Chondrocyte (in vitro differentiated cells): ENCODE measurements around the gene SDR42E1. TPM values are rescaled to one million over a fixed set of nuclear protein-coding genes. Genes with fewer than 3 reads are reported as not detected.

Source experiments
- DNase-seq: peaks from one replicate; pipeline ENCODE4 v3.0.0; 2021; ENCODE audit warnings: mixed read lengths, low spot score
- H3K27ac Mint-ChIP-seq: one replicate; pipeline ENCODE4 v1.8.0; 2021; ENCODE audit warnings: mild to moderate bottlenecking, moderate library complexity, mixed read lengths; ENCODE audit not compliant: unreplicated experiment
- H3K27me3 Mint-ChIP-seq: 2 replicates; pipeline ENCODE4 v1.8.0; 2021; ENCODE audit warnings: low read depth, mixed read lengths
- H3K36me3 Mint-ChIP-seq: 2 replicates; pipeline ENCODE4 v1.8.0; 2021; ENCODE audit warnings: low read depth, mixed read lengths
- H3K4me1 Mint-ChIP-seq: 2 replicates; pipeline ENCODE4 v1.8.0; 2021; ENCODE audit warnings: low read depth, mild to moderate bottlenecking, mixed read lengths
- H3K4me3 Mint-ChIP-seq: one replicate; pipeline ENCODE4 v1.8.0; 2021; ENCODE audit warnings: mild to moderate bottlenecking, moderate library complexity, mixed read lengths; ENCODE audit not compliant: unreplicated experiment
- H3K9me3 Mint-ChIP-seq: 2 replicates; pipeline ENCODE4 v1.8.0; 2021; ENCODE audit warnings: low read depth, mixed read lengths
- long read RNA-seq: library from polyadenylated mRNA; stranded (forward); transcript quantifications from one replicate; pipeline ENCODE4 v2.0.0, GENCODE V29; 2021
- total RNA-seq: library from RNA; stranded (reverse); gene quantifications from 3 replicates; pipeline ENCODE4 v1.2.1, GENCODE V29; 2021
- TF ChIP-seq, protein P1 (sequence below): fragments of 200-600 bp; sonication (generic); IDR thresholded peaks from 2 replicates; pipeline ENCODE4 v1.5.0; 2021; ENCODE audit warnings: antibody characterized with exemption, mild to moderate bottlenecking, moderate library complexity

Gene SDR42E1
- not detected in 3 replicates for total RNA-seq
- long read RNA-seq: 0 reads

DNA sequence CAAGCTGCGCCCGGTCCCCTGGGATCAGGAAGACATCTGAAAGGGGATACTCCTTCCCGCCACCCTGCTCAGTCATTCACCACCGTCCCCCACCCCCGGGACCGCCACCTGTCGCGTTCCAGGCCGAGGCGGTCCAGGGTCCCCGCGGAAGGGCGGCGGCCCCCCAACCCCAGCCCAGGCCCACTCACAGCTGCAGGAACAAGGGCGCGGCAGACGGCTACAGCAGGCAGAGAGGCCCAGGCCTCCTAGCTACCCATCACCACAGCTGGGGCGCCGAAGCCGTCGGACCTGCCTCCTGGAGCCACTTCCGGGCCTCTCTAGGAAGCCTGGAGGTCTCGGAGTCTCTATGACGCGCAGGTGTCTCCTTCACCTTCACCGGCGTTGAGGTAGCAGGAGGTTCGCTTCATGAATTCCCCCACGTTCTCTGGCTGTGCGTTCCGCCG lies at the start of gene SDR42E1:
TSS of gene SDR42E1 (minus strand) at position 272 of the 443 bp plus-strand sequence. CDS start 10,612 bp downstream, outside the sequence.
- Mint-ChIP-seq H3K27ac (no peak within 1 kb of the TSS), H3K4me3 (no peak within 1 kb of the TSS), H3K9me3 (peaks cover 21% of the 10 kb centered on the region), H3K36me3 (peaks cover 2% of the 10 kb centered on the region), H3K4me1 (peaks cover 2% of the 10 kb centered on the region), H3K27me3 (peaks cover 7% of the 10 kb centered on the region)
- no peak for DNase-seq
- TF ChIP-seq, protein P1, sequence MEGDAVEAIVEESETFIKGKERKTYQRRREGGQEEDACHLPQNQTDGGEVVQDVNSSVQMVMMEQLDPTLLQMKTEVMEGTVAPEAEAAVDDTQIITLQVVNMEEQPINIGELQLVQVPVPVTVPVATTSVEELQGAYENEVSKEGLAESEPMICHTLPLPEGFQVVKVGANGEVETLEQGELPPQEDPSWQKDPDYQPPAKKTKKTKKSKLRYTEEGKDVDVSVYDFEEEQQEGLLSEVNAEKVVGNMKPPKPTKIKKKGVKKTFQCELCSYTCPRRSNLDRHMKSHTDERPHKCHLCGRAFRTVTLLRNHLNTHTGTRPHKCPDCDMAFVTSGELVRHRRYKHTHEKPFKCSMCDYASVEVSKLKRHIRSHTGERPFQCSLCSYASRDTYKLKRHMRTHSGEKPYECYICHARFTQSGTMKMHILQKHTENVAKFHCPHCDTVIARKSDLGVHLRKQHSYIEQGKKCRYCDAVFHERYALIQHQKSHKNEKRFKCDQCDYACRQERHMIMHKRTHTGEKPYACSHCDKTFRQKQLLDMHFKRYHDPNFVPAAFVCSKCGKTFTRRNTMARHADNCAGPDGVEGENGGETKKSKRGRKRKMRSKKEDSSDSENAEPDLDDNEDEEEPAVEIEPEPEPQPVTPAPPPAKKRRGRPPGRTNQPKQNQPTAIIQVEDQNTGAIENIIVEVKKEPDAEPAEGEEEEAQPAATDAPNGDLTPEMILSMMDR: no peak

DNA sequence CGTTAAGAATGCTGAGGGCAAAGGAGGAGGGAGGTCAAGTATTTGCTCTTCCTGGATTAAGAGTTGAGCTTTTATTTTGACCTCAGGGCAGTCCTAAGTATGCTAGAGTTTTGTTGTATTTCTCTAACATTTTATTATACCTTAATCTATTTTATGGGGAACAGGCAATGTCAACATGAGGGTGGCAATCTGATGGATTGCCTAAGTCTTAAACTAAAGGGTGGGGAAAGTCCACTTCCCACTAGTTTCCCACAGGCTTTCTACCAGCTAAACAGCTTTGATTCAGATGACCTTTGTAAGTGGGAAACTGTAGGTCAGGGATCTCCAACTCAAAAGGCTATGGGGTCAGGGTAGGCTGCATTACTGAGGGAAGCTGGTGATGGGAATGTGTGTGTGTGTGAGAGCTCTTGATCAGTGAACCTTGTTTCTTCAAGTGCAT lies 48.7 kb upstream of the SDR42E1 start:
- H3K27me3 Mint-ChIP-seq: peaks cover 37% of the 10 kb centered on the region

GRCh38 chr16:82059161-82059982 lies 48.1 kb upstream of the SDR42E1 start:
- Mint-ChIP-seq H3K27me3 (peaks cover 38% of the 10 kb centered on the region), H3K4me3 (no peak overlapping the region), H3K4me1 (no peaks in the 10 kb centered on the region), H3K27ac (no peak overlapping the region), H3K9me3 (no peaks in the 10 kb centered on the region), H3K36me3 (no peaks in the 10 kb centered on the region)
- TF ChIP-seq, protein P1: no peak
- no peak for DNase-seq

More for the DNA sequence above, 48.7 kb upstream of the SDR42E1 start:
- H3K9me3 Mint-ChIP-seq: no peaks in the 10 kb centered on the region
- no peak overlapping the region for H3K4me3 Mint-ChIP-seq
- DNase-seq: no peak
- TF ChIP-seq, protein P1: no peak
- no peak overlapping the region for H3K27ac Mint-ChIP-seq
- no peaks in the 10 kb centered on the region for H3K36me3 Mint-ChIP-seq
- H3K4me1 Mint-ChIP-seq: no peaks in the 10 kb centered on the region

DNA sequence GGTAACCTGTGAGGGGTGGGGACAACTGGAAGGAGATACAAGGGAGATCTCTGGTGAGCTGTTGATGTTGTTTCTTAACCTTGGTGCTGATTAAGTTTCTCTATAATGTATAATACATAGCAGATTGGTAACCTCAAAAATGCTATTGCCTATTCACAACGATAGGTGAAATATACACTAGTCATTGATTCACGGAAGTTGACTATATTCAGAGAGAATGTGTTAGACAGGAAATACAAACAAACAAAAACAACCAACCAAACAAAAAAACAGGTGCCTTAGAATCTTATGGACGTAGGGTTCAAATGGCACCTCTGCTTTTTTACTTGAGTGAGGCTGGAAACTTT lies 45.3 kb upstream of the SDR42E1 start:
- H3K27me3 Mint-ChIP-seq: peaks cover 36% of the 10 kb centered on the region
- H3K36me3 Mint-ChIP-seq: no peaks in the 10 kb centered on the region
- no peaks in the 10 kb centered on the region for H3K9me3 Mint-ChIP-seq
- no peaks in the 10 kb centered on the region for H3K4me1 Mint-ChIP-seq
- H3K4me3 Mint-ChIP-seq: no peak overlapping the region
- H3K27ac Mint-ChIP-seq: no peak overlapping the region
- no peak for DNase-seq
- TF ChIP-seq, protein P1: no peak

GRCh38 chr16:82055728-82056549 lies 44.7 kb upstream of the SDR42E1 start:
- H3K27ac Mint-ChIP-seq: no peak overlapping the region
- H3K27me3 Mint-ChIP-seq: peaks cover 39% of the 10 kb centered on the region
- no peaks in the 10 kb centered on the region for H3K9me3 Mint-ChIP-seq
- TF ChIP-seq, protein P1: no peak
- no peaks in the 10 kb centered on the region for H3K36me3 Mint-ChIP-seq
- DNase-seq: no peak
- no peak overlapping the region for H3K4me3 Mint-ChIP-seq
- no peaks in the 10 kb centered on the region for H3K4me1 Mint-ChIP-seq
